Duodenal mucosa (tissue), 2 donors: Measurements from ENCODE around the gene MEGF6.

Source experiments
- H3K27ac ChIP-seq: one replicate; pipeline ENCODE4 v1.7.0; 2013; ENCODE audit warnings: low read depth, low read length
- H3K27me3 ChIP-seq, 2 donors: one replicate each; pipeline ENCODE4 v1.7.0; 2013; ENCODE audit warnings: low read length in 2 of 2, control low read depth in 1 of 2; ENCODE audit not compliant: insufficient read depth in 2 of 2, control insufficient read depth in 1 of 2
- H3K36me3 ChIP-seq, 2 donors: one replicate each; pipeline ENCODE4 v1.7.0; 2013; ENCODE audit warnings: low read length in 2 of 2, control low read depth in 1 of 2; ENCODE audit not compliant: insufficient read depth in 2 of 2, control insufficient read depth in 1 of 2
- H3K4me1 ChIP-seq, 2 donors: one replicate each; pipeline ENCODE4 v1.7.0; 2013; ENCODE audit warnings: low read length in 2 of 2, control low read depth in 1 of 2; ENCODE audit not compliant: insufficient read depth in 2 of 2, control insufficient read depth in 1 of 2
- H3K4me3 ChIP-seq, 2 donors: one replicate each; pipeline ENCODE4 v1.7.0; 2013; ENCODE audit warnings: low read length in 2 of 2, low read depth in 1 of 2
- H3K9ac ChIP-seq, 2 donors: one replicate each; pipeline ENCODE4 v1.7.0; 2013; ENCODE audit warnings: low read length in 2 of 2, low read depth in 1 of 2
- H3K9me3 ChIP-seq, 2 donors: one replicate each; pipeline ENCODE4 v1.7.0; 2013; ENCODE audit warnings: low read length in 2 of 2, control low read depth in 1 of 2; ENCODE audit not compliant: control insufficient read depth in 1 of 2

MEGF6 gene

GRCh38 chr1:3611170-3612019, at the start of gene MEGF6:
TSS of gene MEGF6 (minus strand) at chr1:3611508. CDS start at chr1:3611268, 240 bp downstream.
- no peak within 1 kb of the TSS for H3K27ac ChIP-seq
- no peak within 1 kb of the TSS for H3K9ac ChIP-seq
- no peaks in the 10 kb centered on the region for H3K9me3 ChIP-seq
- no peaks in the 10 kb centered on the region for H3K36me3 ChIP-seq
- peak within 1 kb of the TSS in 1 of 2 donors; percentile 54 for H3K4me3 ChIP-seq
- peaks cover 0 to 12% of the 10 kb centered on the region in 2 donors for H3K4me1 ChIP-seq
- H3K27me3 ChIP-seq, result peaks cover 14 to 15% of the 10 kb centered on the region in 2 donors

GRCh38 chr1:3660704-3661103, 49.4 kb upstream of the MEGF6 start:
- Histone ChIP-seq H3K9me3 (no peaks in the 10 kb centered on the region), H3K36me3 (no peaks in the 10 kb centered on the region), H3K9ac (no peak overlapping the region), H3K4me1 (no peaks in the 10 kb centered on the region), H3K27ac (no peak overlapping the region), H3K4me3 (no peak overlapping the region), H3K27me3 (peaks cover 15 to 17% of the 10 kb centered on the region in 2 donors)

GRCh38 chr1:3659093-3659492, 47.8 kb upstream of the MEGF6 start:
- H3K9ac ChIP-seq, result no peak overlapping the region
- H3K27me3 ChIP-seq, result peaks cover 20 to 30% of the 10 kb centered on the region in 2 donors
- no peaks in the 10 kb centered on the region for H3K36me3 ChIP-seq
- H3K4me1 ChIP-seq, result no peaks in the 10 kb centered on the region
- no peaks in the 10 kb centered on the region for H3K9me3 ChIP-seq
- H3K4me3 ChIP-seq, result no peak overlapping the region
- no peak overlapping the region for H3K27ac ChIP-seq

- H3K4me1 ChIP-seq, result no peaks in the 10 kb centered on the region
- no peaks in the 10 kb centered on the region for H3K9me3 ChIP-seq
- H3K27ac ChIP-seq, result no peak overlapping the region
- no peak overlapping the region for H3K9ac ChIP-seq
- no peaks in the 10 kb centered on the region for H3K36me3 ChIP-seq
- H3K4me3 ChIP-seq, result no peak overlapping the region
- peaks cover 23 to 39% of the 10 kb centered on the region in 2 donors for H3K27me3 ChIP-seq
Observed at GRCh38 chr1:3658231-3658615, 46.9 kb upstream of the MEGF6 start.

GRCh38 chr1:3657578-3658230, 46.4 kb upstream of the MEGF6 start:
- H3K9me3 ChIP-seq, result no peaks in the 10 kb centered on the region
- peaks cover 28 to 44% of the 10 kb centered on the region in 2 donors for H3K27me3 ChIP-seq
- H3K4me3 ChIP-seq, result no peak overlapping the region
- no peak overlapping the region for H3K9ac ChIP-seq
- no peaks in the 10 kb centered on the region for H3K4me1 ChIP-seq
- no peak overlapping the region for H3K27ac ChIP-seq
- no peaks in the 10 kb centered on the region for H3K36me3 ChIP-seq

GRCh38 chr1:3657096-3657475, 45.8 kb upstream of the MEGF6 start:
- H3K27me3 ChIP-seq, result peaks cover 31 to 46% of the 10 kb centered on the region in 2 donors

GRCh38 chr1:3656450-3657095, 45.3 kb upstream of the MEGF6 start:
- H3K27ac ChIP-seq, result no peak overlapping the region
- H3K27me3 ChIP-seq, result peaks cover 36 to 50% of the 10 kb centered on the region in 2 donors

More at GRCh38 chr1:3657096-3657475, 45.8 kb upstream of the MEGF6 start:
- H3K4me3 ChIP-seq, result no peak overlapping the region
- no peak overlapping the region for H3K9ac ChIP-seq
- H3K27ac ChIP-seq, result no peak overlapping the region
- H3K4me1 ChIP-seq, result no peaks in the 10 kb centered on the region
- H3K9me3 ChIP-seq, result no peaks in the 10 kb centered on the region
- no peaks in the 10 kb centered on the region for H3K36me3 ChIP-seq

GRCh38 chr1:3654549-3655281, 43.4 kb upstream of the MEGF6 start:
- no peak overlapping the region for H3K9ac ChIP-seq

More at GRCh38 chr1:3656450-3657095, 45.3 kb upstream of the MEGF6 start:
- Histone ChIP-seq H3K9me3 (no peaks in the 10 kb centered on the region), H3K4me3 (no peak overlapping the region), H3K4me1 (peaks cover 0 to 1% of the 10 kb centered on the region in 2 donors), H3K36me3 (no peaks in the 10 kb centered on the region), H3K9ac (no peak overlapping the region)

GRCh38 chr1:3653286-3653618, 41.9 kb upstream of the MEGF6 start:
- no peak overlapping the region for H3K4me3 ChIP-seq
- no peaks in the 10 kb centered on the region for H3K36me3 ChIP-seq
- H3K9me3 ChIP-seq, result no peaks in the 10 kb centered on the region
- peaks cover 10 to 14% of the 10 kb centered on the region in 2 donors for H3K4me1 ChIP-seq
- no peak overlapping the region for H3K9ac ChIP-seq
- H3K27ac ChIP-seq, result no peak overlapping the region
- peaks cover 44 to 62% of the 10 kb centered on the region in 2 donors for H3K27me3 ChIP-seq

More at GRCh38 chr1:3654549-3655281, 43.4 kb upstream of the MEGF6 start:
- Histone ChIP-seq H3K9me3 (no peaks in the 10 kb centered on the region), H3K27me3 (peaks cover 44 to 62% of the 10 kb centered on the region in 2 donors), H3K36me3 (no peaks in the 10 kb centered on the region), H3K4me3 (no peak overlapping the region), H3K27ac (no peak overlapping the region), H3K4me1 (peaks cover 0 to 3% of the 10 kb centered on the region in 2 donors)
